HEK293 (cell line): Measurements from ENCODE around the gene CYP2D6.

ENCODE experiments used
- CTCF ChIA-PET: fragments of 350-600 bp; formaldehyde crosslinking; extraction: SDS; loops from one replicate; lab custom pipeline; 2021; ENCODE audit warnings: antibody characterized with exemption; lab: Yijun Ruan, JAX
- POLR2A ChIA-PET: fragments of 300-600 bp; formaldehyde crosslinking; extraction: SDS; loops from one replicate; lab custom pipeline; 2020; ENCODE audit warnings: antibody characterized with exemption, inconsistent platforms; lab: Yijun Ruan, JAX
- H3K27ac ChIP-seq: fragments of 200-500 bp; sonication (Bioruptor generic); 2 replicates; pipeline ENCODE4 v1.5.1; 2014; ENCODE audit warnings: low read depth, low read length, control low read depth, inconsistent platforms; ENCODE audit errors: extremely low read depth
- H3K36me3 ChIP-seq, 2 experiments: fragments of 200-500 bp in 1 of 2; sonication (Bioruptor generic) in 1 of 2; 1 replicate in 1 of 2; 2 replicates in 1 of 2; pipeline ENCODE4 v1.5.1; 2014 to 2017; ENCODE audit warnings: inconsistent platforms in 2 of 2, low read length in 2 of 2; ENCODE audit not compliant: control insufficient read depth in 2 of 2, insufficient read depth in 1 of 2
- H3K4me1 ChIP-seq: fragments of 200-500 bp; sonication (Bioruptor generic); 2 replicates; pipeline ENCODE4 v1.5.1; 2014; ENCODE audit warnings: mild to moderate bottlenecking, low read length, inconsistent platforms; ENCODE audit not compliant: control insufficient read depth, insufficient read depth
- H3K4me3 ChIP-seq: 2 replicates; pipeline ENCODE4 v1.5.1; 2011; ENCODE audit warnings: low read depth, mild to moderate bottlenecking, control low read depth, low read length, moderate library complexity
- H3K9me3 ChIP-seq: fragments of 200-500 bp; sonication (Bioruptor generic); 2 replicates; pipeline ENCODE4 v1.5.1; 2014; ENCODE audit warnings: low read depth, low read length, inconsistent platforms; ENCODE audit not compliant: control insufficient read depth, insufficient read depth
- KLF1 ChIP-seq: fragments of 450-650 bp; formaldehyde crosslinking; IDR thresholded peaks from 2 replicates; pipeline ENCODE4 v1.5.1; 2016; ENCODE audit warnings: missing biosample characterization, missing genetic modification characterization
- OVOL3 ChIP-seq: fragments of 450-650 bp; formaldehyde crosslinking; IDR thresholded peaks from 2 replicates; pipeline ENCODE4 v1.5.1; 2016; ENCODE audit warnings: missing biosample characterization, missing genetic modification characterization
- PRDM1 ChIP-seq: fragments of 450-650 bp; formaldehyde crosslinking; IDR thresholded peaks from 2 replicates; pipeline ENCODE4; 2016; ENCODE audit warnings: missing biosample characterization, missing genetic modification characterization
- SCRT2 ChIP-seq: fragments of 450-650 bp; formaldehyde crosslinking; IDR thresholded peaks from 2 replicates; pipeline ENCODE4 v1.5.1; 2016; ENCODE audit warnings: missing biosample characterization, missing genetic modification characterization
- SETDB1 ChIP-seq: IDR thresholded peaks from one replicate; pipeline ENCODE4 v1.6.1; 2017; ENCODE audit warnings: mild to moderate bottlenecking, low read length, moderate library complexity, mixed read lengths; ENCODE audit not compliant: insufficient read length
- SP7 ChIP-seq: fragments of 450-650 bp; formaldehyde crosslinking; IDR thresholded peaks from 2 replicates; pipeline ENCODE4 v1.5.1; 2016; ENCODE audit warnings: missing biosample characterization, missing genetic modification characterization
- ZIC2 ChIP-seq: fragments of 450-650 bp; formaldehyde crosslinking; IDR thresholded peaks from 2 replicates; pipeline ENCODE4 v1.5.1; 2016; ENCODE audit warnings: missing biosample characterization, missing genetic modification characterization
- ZNF132 ChIP-seq: fragments of 450-650 bp; formaldehyde crosslinking; IDR thresholded peaks from 2 replicates; pipeline ENCODE4 v1.5.1; 2017; ENCODE audit warnings: missing biosample characterization, missing genetic modification characterization, borderline replicate concordance
- ZNF211 ChIP-seq: fragments of 450-650 bp; formaldehyde crosslinking; IDR thresholded peaks from 2 replicates; pipeline ENCODE4 v1.5.1; 2016; ENCODE audit warnings: low read depth, missing biosample characterization, missing genetic modification characterization
- ZNF514 ChIP-seq: fragments of 450-650 bp; formaldehyde crosslinking; IDR thresholded peaks from 2 replicates; pipeline ENCODE4 v1.5.1; 2016; ENCODE audit warnings: missing biosample characterization, missing genetic modification characterization
- ZNF610 ChIP-seq: fragments of 450-650 bp; formaldehyde crosslinking; IDR thresholded peaks from 2 replicates; pipeline ENCODE4 v1.5.1; 2016; ENCODE audit warnings: missing biosample characterization, missing genetic modification characterization, borderline replicate concordance
- ZNF677 ChIP-seq: fragments of 450-650 bp; IDR thresholded peaks from 2 replicates; pipeline ENCODE4 v1.5.0; 2018; ENCODE audit warnings: missing biosample characterization, mild to moderate bottlenecking, missing genetic modification characterization, moderate library complexity
- ZNF701 ChIP-seq: fragments of 450-650 bp; formaldehyde crosslinking; IDR thresholded peaks from 2 replicates; pipeline ENCODE4 v1.5.1; 2016; ENCODE audit warnings: missing biosample characterization, missing genetic modification characterization
- ZNF707 ChIP-seq: fragments of 450-650 bp; formaldehyde crosslinking; IDR thresholded peaks from 2 replicates; pipeline ENCODE4 v1.5.1; 2016; ENCODE audit warnings: missing biosample characterization, missing genetic modification characterization
- TF ChIP-seq, protein P1 (sequence below): fragments of 450-650 bp; formaldehyde crosslinking; IDR thresholded peaks from 2 replicates; pipeline ENCODE4 v1.5.1; 2016; ENCODE audit warnings: missing biosample characterization, missing genetic modification characterization
- TF ChIP-seq, protein P2 (sequence below): fragments of 450-650 bp; formaldehyde crosslinking; IDR thresholded peaks from 2 replicates; pipeline ENCODE4 v1.5.1; 2016; ENCODE audit warnings: missing biosample characterization, missing genetic modification characterization
- TF ChIP-seq, protein P3 (sequence below): fragments of 450-650 bp; formaldehyde crosslinking; IDR thresholded peaks from 2 replicates; pipeline ENCODE4 v1.5.1; 2016; ENCODE audit warnings: missing biosample characterization, missing genetic modification characterization
- TF ChIP-seq, protein P4 (sequence below): fragments of 450-650 bp; formaldehyde crosslinking; IDR thresholded peaks from 2 replicates; pipeline ENCODE4 v1.5.1; 2016; ENCODE audit warnings: missing biosample characterization, missing genetic modification characterization
- TF ChIP-seq, protein P5 (sequence below): fragments of 450-650 bp; formaldehyde crosslinking; optimal IDR thresholded peaks from 2 replicates; pipeline ENCODE3; 2016; ENCODE audit warnings: missing biosample characterization, mild to moderate bottlenecking, missing genetic modification characterization

CYP2D6 gene

DNA sequence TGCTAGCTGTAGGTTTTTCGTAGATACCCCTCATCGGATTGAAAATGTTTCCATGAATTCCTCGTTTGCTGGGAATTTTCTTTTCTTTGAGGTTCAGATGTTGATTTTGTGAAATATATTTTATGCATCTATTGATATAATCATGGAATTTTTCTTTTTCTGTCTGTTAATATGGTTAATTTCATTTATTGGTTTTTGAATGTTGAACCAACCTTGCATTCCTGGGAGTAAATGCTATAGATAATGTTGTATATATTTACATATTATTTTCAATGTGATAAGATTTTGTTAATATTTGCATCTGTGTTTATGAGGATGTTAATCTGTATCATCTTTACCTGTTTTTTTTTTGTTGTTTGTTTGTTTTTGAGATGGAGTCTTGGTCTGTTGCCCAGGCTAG is 29.4 kb downstream of the CYP2D6 start:
- POLR2A ChIA-PET = no interaction called here
- no peaks in the 10 kb centered on the region for H3K4me1 ChIP-seq
- H3K36me3 ChIP-seq = no peaks in the 10 kb centered on the region; a peak in 1 of 3 replicates
- H3K27ac ChIP-seq = no peak overlapping the region
- TF ChIP-seq ZNF132 (tag by site-specific recombination) = no peak
- TF ChIP-seq SETDB1 = peak; percentile 47
- CTCF ChIA-PET = interaction anchor here (1.0 to 2.9 kb wide), 4 partner anchors 8 to 144 kb away, joined by 3 to 14 read pairs (median 7); no protein-coding TSS in a partner anchor
- no peaks in the 10 kb centered on the region for H3K9me3 ChIP-seq
- no peak overlapping the region for H3K4me3 ChIP-seq

DNA sequence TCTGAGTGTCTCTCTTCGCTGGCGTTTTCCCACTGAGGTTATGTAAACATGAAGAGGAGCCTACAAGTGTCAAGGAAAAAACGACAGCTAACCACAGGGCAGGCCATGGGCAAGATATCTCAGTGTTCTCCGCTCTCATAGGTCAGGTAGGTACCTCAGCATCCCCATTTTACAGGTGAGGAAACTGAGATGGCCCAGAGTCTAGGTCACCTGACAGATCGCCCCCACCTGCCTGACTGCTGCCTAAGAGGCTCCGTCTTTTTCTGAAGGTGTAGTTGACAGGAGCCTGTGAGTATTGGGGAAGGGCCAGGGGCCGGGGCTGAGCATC is 39.2 kb downstream of the CYP2D6 start:
- ChIA-PET CTCF (interaction anchor here (0.6 to 5.4 kb wide), 33 partner anchors 9 to 501 kb away, joined by 3 to 43 read pairs (median 4); no protein-coding TSS in a partner anchor), POLR2A (interaction anchor here (0.9 to 4.6 kb wide), 10 partner anchors 7 to 403 kb away, joined by 3 to 56 read pairs (median 6); partner anchors contain the start of genes CCDC134, CENPM, SEPTIN3 and SMDT1)
- Histone ChIP-seq H3K36me3 (peaks cover 22% of the 10 kb centered on the region in 2 experiments), H3K4me1 (no peaks in the 10 kb centered on the region), H3K9me3 (no peaks in the 10 kb centered on the region), H3K4me3 (peak overlapping the region; percentile 58), H3K27ac (peak overlapping the region; percentile 71)
- no peak for TF ChIP-seq ZNF677
- no peak for TF ChIP-seq OVOL3 (tag by site-specific recombination)
- TF ChIP-seq, protein P1, sequence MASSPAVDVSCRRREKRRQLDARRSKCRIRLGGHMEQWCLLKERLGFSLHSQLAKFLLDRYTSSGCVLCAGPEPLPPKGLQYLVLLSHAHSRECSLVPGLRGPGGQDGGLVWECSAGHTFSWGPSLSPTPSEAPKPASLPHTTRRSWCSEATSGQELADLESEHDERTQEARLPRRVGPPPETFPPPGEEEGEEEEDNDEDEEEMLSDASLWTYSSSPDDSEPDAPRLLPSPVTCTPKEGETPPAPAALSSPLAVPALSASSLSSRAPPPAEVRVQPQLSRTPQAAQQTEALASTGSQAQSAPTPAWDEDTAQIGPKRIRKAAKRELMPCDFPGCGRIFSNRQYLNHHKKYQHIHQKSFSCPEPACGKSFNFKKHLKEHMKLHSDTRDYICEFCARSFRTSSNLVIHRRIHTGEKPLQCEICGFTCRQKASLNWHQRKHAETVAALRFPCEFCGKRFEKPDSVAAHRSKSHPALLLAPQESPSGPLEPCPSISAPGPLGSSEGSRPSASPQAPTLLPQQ (tag by site-specific recombination) = no peak
- TF ChIP-seq ZNF701 = no peak
- TF ChIP-seq, protein P2, sequence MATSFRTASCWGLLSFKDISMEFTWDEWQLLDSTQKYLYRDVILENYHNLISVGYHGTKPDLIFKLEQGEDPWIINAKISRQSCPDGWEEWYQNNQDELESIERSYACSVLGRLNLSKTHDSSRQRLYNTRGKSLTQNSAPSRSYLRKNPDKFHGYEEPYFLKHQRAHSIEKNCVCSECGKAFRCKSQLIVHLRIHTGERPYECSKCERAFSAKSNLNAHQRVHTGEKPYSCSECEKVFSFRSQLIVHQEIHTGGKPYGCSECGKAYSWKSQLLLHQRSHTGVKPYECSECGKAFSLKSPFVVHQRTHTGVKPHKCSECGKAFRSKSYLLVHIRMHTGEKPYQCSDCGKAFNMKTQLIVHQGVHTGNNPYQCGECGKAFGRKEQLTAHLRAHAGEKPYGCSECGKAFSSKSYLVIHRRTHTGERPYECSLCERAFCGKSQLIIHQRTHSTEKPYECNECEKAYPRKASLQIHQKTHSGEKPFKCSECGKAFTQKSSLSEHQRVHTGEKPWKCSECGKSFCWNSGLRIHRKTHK (tag by site-specific recombination) = no peak
- TF ChIP-seq, protein P3, sequence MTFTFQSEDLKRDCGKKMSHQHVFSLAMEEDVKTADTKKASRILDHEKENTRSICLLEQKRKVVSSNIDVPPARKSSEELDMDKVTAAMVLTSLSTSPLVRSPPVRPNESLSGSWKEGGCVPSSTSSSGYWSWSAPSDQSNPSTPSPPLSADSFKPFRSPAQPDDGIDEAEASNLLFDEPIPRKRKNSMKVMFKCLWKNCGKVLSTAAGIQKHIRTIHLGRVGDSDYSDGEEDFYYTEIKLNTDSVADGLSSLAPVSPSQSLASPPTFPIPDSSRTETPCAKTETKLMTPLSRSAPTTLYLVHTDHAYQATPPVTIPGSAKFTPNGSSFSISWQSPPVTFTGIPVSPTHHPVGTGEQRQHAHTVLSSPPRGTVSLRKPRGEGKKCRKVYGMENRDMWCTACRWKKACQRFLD (tag by site-specific recombination) = no peak
- TF ChIP-seq ZNF610 (tag by site-specific recombination) = no peak
- no peak for TF ChIP-seq ZIC2 (tag by site-specific recombination)
- TF ChIP-seq, protein P4, sequence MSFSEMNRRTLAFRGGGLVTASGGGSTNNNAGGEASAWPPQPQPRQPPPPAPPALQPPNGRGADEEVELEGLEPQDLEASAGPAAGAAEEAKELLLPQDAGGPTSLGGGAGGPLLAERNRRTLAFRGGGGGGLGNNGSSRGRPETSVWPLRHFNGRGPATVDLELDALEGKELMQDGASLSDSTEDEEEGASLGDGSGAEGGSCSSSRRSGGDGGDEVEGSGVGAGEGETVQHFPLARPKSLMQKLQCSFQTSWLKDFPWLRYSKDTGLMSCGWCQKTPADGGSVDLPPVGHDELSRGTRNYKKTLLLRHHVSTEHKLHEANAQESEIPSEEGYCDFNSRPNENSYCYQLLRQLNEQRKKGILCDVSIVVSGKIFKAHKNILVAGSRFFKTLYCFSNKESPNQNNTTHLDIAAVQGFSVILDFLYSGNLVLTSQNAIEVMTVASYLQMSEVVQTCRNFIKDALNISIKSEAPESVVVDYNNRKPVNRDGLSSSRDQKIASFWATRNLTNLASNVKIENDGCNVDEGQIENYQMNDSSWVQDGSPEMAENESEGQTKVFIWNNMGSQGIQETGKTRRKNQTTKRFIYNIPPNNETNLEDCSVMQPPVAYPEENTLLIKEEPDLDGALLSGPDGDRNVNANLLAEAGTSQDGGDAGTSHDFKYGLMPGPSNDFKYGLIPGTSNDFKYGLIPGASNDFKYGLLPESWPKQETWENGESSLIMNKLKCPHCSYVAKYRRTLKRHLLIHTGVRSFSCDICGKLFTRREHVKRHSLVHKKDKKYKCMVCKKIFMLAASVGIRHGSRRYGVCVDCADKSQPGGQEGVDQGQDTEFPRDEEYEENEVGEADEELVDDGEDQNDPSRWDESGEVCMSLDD (tag by site-specific recombination) = no peak
- no peak for TF ChIP-seq KLF1 (tag by site-specific recombination)
- TF ChIP-seq ZNF707 = no peak
- TF ChIP-seq PRDM1 (tag by site-specific recombination) = no peak
- TF ChIP-seq, protein P5, sequence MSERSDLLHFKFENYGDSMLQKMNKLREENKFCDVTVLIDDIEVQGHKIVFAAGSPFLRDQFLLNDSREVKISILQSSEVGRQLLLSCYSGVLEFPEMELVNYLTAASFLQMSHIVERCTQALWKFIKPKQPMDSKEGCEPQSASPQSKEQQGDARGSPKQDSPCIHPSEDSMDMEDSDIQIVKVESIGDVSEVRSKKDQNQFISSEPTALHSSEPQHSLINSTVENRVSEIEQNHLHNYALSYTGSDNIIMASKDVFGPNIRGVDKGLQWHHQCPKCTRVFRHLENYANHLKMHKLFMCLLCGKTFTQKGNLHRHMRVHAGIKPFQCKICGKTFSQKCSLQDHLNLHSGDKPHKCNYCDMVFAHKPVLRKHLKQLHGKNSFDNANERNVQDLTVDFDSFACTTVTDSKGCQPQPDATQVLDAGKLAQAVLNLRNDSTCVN = no peak
- no peak; the same call in 1 of the 2 replicates for TF ChIP-seq SCRT2 (tag by site-specific recombination)
- no peak for TF ChIP-seq ZNF211 (tag by site-specific recombination)
- no peak for TF ChIP-seq SP7 (tag by site-specific recombination)
- TF ChIP-seq ZNF514 = no peak
